GM21717 (cell line): ENCODE measurements around the gene FMN1.

ENCODE experiments used
- ATAC-seq: cut with Tn5 transposase; IDR thresholded peaks from one replicate; pipeline ENCODE4 v1.9.1; 2021; ENCODE audit warnings: mild to moderate bottlenecking, moderate library complexity; ENCODE audit not compliant: unreplicated experiment

Gene FMN1

GRCh38 chr15:33194704-33195670 lies at the start of gene FMN1:
Gene FMN1, minus strand, starts transcription at chr15:33194714. Its CDS starts 39,800 bp downstream, at chr15:33154914.
- peak; percentile 87 for ATAC-seq

GRCh38 chr15:33243869-33244268 lies 49.4 kb upstream of the FMN1 start:
- no peak for ATAC-seq

GRCh38 chr15:33243393-33243792 lies 48.9 kb upstream of the FMN1 start:
- no peak for ATAC-seq

- no peak for ATAC-seq
These were observed 48.2 kb upstream of the FMN1 start for GRCh38 chr15:33242669-33243191.

GRCh38 chr15:33242165-33242564 lies 47.7 kb upstream of the FMN1 start:
- ATAC-seq, result no peak

GRCh38 chr15:33236841-33237509 lies 42.5 kb upstream of the FMN1 start:
- ATAC-seq, result no peak

- no peak for ATAC-seq
These were observed 39.5 kb upstream of the FMN1 start for GRCh38 chr15:33234020-33234461.

- peak; percentile 58 for ATAC-seq
These were observed 32.2 kb upstream of the FMN1 start for GRCh38 chr15:33226559-33227181.

GRCh38 chr15:33218071-33218491 lies 23.6 kb upstream of the FMN1 start:
- ATAC-seq, result no peak

- no peak for ATAC-seq
These were observed 21.7 kb upstream of the FMN1 start for GRCh38 chr15:33215941-33216872.

- ATAC-seq, result no peak
These were observed 16.8 kb upstream of the FMN1 start for GRCh38 chr15:33211176-33211808.

- no peak for ATAC-seq
These were observed 15.3 kb upstream of the FMN1 start for GRCh38 chr15:33209575-33210481.

GRCh38 chr15:33207646-33208045 lies 13.1 kb upstream of the FMN1 start:
- ATAC-seq, result no peak

- no peak for ATAC-seq
These were observed 11.9 kb upstream of the FMN1 start for GRCh38 chr15:33206366-33206765.

GRCh38 chr15:33204926-33205325 lies 10.4 kb upstream of the FMN1 start:
- ATAC-seq, result no peak

GRCh38 chr15:33204087-33204486 lies 9.6 kb upstream of the FMN1 start:
- no peak for ATAC-seq

GRCh38 chr15:33201491-33202231 lies 7.1 kb upstream of the FMN1 start:
- peak; percentile 76 for ATAC-seq

- no peak for ATAC-seq
These were observed 6.4 kb upstream of the FMN1 start for GRCh38 chr15:33200903-33201302.
